Esophagus mucosa (tissue), 1 donor: ENCODE results near the gene MSH2. TPM values are rescaled to one million over a fixed set of nuclear protein-coding genes. Genes with fewer than 3 reads are reported as not detected.
"Not testable (repeated sequence)": the region's sequence is repeated elsewhere in the genome, so short reads cannot be mapped to it uniquely, and the experiment has no call there.

Source experiments
- ATAC-seq: fragments of 200-7000 bp; cut with Tn5 transposase; one replicate; pipeline ENCODE4 v1.9.1; 2020
- total RNA-seq: library from RNA; stranded (reverse); gene quantifications from one replicate; pipeline ENCODE4 v1.2.4, GENCODE V29; 2023
- donor health status: DM: yes; HTN: yes; CAD: no.

The MSH2 gene
- total RNA-seq, 1 donor from 2014 or later, result 10.7 TPM

DNA sequence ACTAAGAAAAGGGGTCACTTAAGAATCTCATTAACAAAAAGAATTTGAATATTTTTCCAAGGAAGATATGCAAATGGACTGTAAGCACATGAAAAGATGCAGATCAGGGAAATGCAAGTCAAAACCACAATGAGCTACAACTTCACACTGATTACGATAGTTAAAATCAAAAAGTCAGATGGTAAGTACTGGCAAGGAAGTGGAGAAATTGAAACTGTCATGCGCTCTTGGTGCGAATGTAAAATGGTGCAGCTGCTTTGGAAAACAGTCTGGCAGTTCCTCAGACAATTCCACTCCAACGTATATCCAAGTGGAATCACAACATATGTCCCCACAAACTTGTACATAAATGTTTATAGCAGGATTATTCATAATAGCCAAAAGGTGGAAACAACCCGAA lies 81.4 kb downstream of the MSH2 start:
- no peak for ATAC-seq

DNA sequence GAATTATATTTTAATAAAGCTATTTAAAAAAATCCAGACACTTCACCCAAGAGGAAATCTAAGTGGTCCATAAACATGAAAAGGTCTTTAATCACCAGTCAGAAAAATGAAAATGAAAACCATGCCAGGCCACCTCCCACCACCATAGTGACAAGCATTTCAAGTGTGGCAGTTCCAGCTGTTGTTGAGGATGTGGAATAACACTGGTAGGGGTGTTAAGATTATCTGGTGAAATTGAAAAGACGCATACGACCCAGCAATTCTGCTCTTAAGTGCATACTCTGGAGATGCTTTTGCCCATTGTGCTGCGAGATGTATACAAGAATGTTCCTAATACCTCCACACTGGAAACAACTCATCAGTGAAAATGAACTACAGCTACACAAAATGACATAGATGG lies 82.2 kb downstream of the MSH2 start:
- ATAC-seq, result no peak

DNA sequence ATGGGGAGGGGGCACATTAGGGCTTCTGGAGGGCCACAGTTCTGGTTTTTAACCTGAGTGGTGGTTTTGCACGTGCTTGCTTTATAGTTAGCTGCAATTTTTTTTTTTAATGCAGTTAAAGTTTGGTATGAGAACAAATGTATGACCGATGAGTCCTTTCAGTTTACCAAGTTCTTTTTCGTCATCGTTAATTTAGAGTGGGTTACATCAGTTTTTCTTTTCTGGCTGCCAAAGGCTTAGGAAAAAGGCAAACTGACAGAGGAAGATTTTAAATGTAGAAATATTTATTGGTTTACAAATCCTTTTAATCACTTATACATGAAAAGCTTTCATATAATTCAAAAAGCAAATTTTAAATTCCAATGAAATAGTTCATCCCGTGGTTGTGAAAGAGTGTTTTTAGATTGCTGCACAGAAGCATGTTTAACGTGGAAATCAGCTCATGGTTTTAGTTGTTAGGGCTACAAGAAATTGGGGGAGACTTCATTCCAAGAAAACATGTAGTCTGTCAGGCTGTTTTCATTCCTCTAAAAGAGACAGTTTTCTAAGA lies 82.9 kb downstream of the MSH2 start:
- ATAC-seq, result no peak

- ATAC-seq, result peak; percentile 65
These were observed 84.0 kb downstream of the MSH2 start for GRCh38 chr2:47486841-47487497.

DNA sequence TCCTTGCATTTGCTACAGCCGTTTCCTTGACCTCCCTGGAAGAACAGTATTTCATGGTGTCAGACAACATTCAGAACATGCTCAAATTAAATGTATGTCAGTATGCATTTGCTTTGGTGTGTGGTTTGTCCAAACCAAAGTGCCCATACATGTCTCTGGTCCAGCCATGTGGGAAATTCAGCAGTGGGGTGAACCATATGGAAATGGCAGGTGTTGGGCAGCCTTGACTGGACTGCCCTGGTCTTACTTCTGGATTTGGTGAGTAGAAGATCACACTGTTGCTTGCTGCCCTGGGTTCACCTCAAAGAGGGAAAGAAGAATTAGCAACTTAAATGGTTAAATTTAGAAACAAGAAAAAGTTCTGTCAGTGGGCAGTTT lies 84.5 kb downstream of the MSH2 start:
- ATAC-seq, result no peak

- peak; percentile 84 for ATAC-seq
These were observed 86.1 kb downstream of the MSH2 start for GRCh38 chr2:47488870-47489584.

- ATAC-seq, result no peak
These were observed 87.5 kb downstream of the MSH2 start for GRCh38 chr2:47490406-47490805.

GRCh38 chr2:47493317-47494035 lies 90.5 kb downstream of the MSH2 start:
- ATAC-seq, result no peak

- ATAC-seq, result no peak
These were observed 91.5 kb downstream of the MSH2 start for GRCh38 chr2:47494267-47495130.

DNA sequence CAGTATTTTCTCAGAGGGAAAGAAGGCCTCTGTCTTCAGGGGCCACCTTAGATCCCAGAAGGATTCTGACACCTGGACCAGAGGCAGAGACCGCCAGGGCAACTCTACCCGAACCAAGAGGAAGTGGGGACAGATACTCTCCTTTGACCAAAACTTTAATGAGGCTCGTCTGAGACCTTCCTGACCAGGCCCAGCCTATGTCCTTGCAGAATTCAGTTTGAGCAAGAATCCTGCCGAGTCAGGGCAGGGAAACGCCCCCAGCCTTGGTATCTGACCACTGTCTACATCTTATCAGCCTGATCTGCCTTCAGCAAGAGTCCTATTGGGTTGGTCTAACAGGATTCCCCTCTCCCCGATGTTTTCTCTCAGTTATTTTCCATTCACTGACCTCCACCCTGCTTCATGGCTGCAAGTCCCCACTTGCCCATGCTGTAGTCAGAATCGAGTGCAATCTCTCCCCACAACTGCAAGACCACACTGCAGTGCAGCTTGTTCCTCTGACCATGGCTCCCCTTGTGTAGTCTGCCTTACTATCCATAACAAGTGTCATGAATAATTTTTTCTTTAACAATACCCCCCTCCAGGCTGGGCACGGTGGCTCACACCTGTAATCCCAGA lies 95.0 kb downstream of the MSH2 start:
- no peak for ATAC-seq

- ATAC-seq, result no peak
These were observed 96.1 kb downstream of the MSH2 start for GRCh38 chr2:47499093-47499492.

GRCh38 chr2:47499621-47500309 lies 96.8 kb downstream of the MSH2 start:
- no peak for ATAC-seq

GRCh38 chr2:47501374-47502200 lies 98.6 kb downstream of the MSH2 start:
- ATAC-seq, result no peak

DNA sequence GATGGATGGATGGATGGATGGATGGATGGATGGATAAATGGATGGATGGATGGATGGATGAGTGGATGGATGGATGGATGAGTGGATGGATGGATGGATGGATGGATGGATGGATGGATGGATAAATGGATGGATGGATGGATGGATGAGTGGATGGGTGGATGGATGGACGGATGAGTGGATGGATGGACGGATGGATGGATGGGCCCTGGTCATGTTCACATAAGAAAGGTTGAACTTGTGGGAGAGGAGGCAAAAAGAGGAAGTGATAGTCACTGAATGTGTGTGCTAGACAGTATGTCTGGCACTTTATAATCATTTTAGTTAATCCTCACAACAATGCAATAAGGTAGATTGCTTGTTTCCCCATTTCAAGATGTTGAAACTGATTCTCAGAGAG lies 99.5 kb downstream of the MSH2 start:
- not testable (repeated sequence) for ATAC-seq

- ATAC-seq, result no peak
These were observed 100.6 kb downstream of the MSH2 start for GRCh38 chr2:47503481-47504070.

DNA sequence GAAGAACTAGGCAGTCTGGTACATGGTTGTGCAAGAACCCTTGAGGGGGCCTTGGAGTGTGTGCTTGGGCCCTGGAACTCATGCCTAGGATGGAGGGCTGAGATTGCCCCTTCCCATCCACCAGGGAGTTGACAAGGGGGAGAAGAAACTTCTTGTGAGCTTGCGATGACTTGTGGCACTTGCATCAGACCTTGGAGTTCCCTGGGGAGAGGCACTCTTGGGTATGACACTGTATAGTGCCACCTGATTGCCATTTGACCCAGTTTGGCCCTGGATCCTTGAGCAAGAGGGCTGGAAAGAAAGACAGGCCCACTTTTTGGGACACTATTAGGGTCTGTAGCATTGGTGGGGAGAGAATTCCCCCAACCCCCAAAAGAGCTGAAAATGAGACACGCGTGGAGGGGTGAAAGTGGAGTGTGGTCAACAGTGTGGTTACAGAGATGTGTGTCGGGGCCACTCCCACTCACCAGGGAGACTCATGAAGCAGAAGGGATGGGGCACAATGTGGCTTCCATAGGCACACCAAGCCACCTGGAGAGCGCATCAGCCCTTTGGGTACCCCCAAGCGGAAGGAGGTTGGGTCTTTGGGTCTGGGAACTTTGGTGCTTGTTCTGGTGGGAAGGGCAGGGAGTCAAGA lies 101.3 kb downstream of the MSH2 start:
- no peak for ATAC-seq

DNA sequence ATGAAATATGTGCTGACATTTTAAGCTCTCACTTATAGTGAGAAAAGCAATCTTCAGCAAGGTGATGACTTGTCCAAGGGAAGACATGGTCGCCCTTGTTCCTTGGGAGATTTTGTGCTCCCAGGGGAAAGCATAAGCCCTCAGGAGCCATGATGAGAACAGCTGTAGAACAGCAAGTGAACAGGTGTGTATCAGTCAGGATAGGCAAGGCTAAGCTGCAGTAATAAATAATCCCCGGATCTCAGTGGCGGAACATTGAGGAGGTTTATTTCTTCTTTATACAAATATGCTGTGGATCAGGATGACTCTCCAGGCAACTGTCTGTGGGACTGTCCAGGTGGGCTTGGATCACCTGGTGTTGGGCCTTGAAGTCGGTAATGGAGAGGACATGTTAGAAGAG lies 103.1 kb downstream of the MSH2 start:
- no peak for ATAC-seq

DNA sequence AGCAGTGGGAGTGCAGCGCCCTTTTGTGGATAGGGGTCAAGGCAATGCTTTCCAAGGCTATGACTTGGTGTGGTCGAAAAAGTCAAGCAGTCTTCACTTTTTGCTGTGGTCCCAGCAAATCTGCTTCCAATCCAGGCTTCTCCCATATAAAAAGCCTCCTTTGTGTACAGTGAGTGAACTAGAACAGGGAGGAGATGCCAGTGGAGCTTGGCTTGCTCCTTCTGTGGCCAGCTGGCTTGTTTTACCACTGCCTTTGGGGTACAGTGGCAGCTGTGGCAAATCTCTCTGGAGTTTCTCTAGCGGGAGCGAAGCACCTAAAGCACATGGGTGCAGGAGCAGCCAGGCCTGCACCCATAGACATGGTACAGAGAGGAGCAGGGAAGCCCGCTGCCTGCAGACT lies 103.5 kb downstream of the MSH2 start:
- ATAC-seq, result no peak

DNA sequence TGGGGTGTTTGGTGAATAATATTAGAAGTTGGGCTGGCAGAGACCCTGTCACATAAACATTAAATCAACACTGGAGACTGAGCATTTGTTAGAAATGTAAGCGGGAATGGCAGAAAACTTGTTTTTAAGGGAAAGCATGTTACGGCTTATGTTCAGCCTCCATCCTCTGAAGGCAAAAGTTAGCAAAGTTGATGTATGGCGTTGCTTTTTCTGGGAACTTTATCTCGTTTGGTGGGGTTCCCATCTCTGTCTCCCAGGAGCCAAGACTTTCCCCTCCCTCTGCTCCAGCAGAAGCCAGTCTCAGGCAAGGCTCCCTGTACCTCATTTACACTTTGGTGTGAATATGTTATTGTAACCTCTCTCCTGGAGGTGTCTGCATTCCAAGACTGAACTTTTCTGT lies 105.1 kb downstream of the MSH2 start:
- no peak for ATAC-seq

DNA sequence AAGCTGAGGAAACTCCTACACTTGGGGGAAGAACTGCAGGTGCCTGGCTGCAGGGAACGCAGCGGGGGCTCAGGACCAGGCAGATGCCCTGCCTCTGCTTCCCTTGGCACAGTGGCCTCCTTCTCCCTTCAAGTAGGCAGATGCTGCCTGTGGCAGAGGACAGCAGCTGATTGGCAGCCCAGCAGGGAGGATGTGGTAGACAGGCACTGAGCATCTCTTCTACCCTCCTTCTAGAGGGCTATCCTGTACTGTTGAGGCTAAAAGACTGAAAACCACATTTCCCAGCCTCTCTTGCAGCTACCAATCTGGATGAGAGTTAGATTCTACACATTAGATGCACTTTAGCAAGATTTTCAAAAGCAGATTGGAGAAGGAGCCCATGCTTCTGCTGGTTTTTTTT lies 105.7 kb downstream of the MSH2 start:
- ATAC-seq, result no peak
